NCI-H2196 treated with DMSO at 0.1 percent for 48 hours (cell line): ENCODE data around the gene FBN3.
"Not testable (repeated sequence)": the region's sequence is repeated elsewhere in the genome, so short reads cannot be mapped to it uniquely, and the experiment has no call there.

ENCODE experiments used
- DNase-seq: peaks from one replicate; lab custom pipeline; 2025; ENCODE audit not compliant: unreplicated experiment; lab: John Stamatoyannopoulos, UW

The FBN3 gene

GRCh38 chr19:8024256-8024655 lies 125.1 kb downstream of the FBN3 start:
- DNase-seq, result not testable (repeated sequence)

DNA sequence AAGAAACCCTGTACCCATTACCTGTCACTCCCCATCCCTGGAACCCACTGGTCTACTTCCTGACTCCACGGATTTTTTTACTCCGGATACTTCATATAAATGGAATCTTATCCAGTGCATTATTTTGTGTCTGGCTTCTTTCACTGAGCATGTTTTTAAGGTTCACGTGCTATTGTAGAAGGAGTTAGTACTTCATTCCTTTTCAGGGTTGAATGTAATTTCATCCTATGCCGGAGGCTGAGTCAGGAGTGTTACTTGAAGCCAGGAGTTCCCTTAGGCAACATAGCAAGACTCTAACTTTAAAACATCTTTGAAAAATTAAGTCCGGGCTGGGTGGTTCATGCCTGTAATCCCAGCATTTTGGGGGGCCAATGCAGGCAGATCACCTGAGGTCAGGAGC lies 126.0 kb downstream of the FBN3 start:
- DNase-seq, result no peak

DNA sequence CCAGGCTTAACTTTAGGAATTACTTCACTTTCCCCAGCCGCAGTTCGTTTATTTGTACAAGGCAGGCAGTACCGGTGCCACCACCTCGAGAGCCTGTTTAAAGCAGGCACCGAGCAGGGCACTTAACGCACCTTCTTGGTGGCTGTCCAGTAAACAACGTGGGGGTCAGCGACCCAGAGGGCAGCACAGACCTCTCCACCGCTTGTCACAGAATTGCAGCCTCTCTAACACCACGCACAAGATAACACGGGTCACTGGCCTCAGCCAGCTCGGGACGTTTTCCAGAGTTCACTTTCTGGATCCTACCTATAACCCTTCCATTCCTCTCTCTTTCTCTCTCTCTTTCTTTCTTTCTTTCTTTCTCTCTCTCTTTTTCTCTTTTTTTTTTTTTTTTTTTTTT lies 127.1 kb downstream of the FBN3 start:
- no peak for DNase-seq

GRCh38 chr19:8021374-8021773 lies 128.0 kb downstream of the FBN3 start:
- no peak for DNase-seq

DNA sequence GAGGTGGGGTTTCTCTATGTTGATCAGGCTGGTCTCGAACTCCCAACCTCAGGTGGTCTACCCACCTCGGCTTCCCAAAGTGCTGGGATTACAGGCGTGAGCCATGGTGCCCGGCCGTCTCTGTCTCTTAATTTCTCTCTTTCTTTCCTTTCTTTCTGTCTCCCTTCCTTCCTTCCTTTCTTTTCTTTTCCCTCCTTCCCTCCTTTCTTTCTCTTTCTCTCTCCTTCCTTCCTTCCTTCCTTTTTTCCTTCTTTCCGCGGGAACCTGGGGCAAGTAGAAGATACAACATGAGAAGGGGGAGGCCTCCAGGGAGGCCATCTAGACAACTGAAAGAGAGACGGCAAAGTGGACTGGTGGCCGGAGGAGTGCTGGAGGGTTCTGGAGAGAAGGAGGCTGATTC lies 128.7 kb downstream of the FBN3 start:
- no peak for DNase-seq

GRCh38 chr19:8017808-8018207 lies 131.6 kb downstream of the FBN3 start:
- no peak for DNase-seq
